ENCODE data around the gene PRR35. TPM values are rescaled to one million over a fixed set of nuclear protein-coding genes. Genes with fewer than 3 reads are reported as not detected.

The PRR35 gene
- total RNA-seq, 1 donor from 2014 or later, result not detected

GRCh38 chr16:533391-534123 is 26.6 kb upstream of the PRR35 start:
- Mint-ChIP-seq H3K9me3 (ENCODE audit: unreplicated experiment) (no peaks in the 10 kb centered on the region), H3K27me3 (ENCODE audit: unreplicated experiment) (peaks cover 9% of the 10 kb centered on the region), H3K36me3 (ENCODE audit: low read depth, unreplicated experiment) (no peaks in the 10 kb centered on the region), H3K27ac (ENCODE audit: unreplicated experiment) (no peak overlapping the region), H3K4me1 (ENCODE audit: unreplicated experiment) (peaks cover 5% of the 10 kb centered on the region), H3K4me3 (ENCODE audit: unreplicated experiment) (no peak overlapping the region)
- TF ChIP-seq, protein P1, sequence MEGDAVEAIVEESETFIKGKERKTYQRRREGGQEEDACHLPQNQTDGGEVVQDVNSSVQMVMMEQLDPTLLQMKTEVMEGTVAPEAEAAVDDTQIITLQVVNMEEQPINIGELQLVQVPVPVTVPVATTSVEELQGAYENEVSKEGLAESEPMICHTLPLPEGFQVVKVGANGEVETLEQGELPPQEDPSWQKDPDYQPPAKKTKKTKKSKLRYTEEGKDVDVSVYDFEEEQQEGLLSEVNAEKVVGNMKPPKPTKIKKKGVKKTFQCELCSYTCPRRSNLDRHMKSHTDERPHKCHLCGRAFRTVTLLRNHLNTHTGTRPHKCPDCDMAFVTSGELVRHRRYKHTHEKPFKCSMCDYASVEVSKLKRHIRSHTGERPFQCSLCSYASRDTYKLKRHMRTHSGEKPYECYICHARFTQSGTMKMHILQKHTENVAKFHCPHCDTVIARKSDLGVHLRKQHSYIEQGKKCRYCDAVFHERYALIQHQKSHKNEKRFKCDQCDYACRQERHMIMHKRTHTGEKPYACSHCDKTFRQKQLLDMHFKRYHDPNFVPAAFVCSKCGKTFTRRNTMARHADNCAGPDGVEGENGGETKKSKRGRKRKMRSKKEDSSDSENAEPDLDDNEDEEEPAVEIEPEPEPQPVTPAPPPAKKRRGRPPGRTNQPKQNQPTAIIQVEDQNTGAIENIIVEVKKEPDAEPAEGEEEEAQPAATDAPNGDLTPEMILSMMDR (IDR thresholded peaks at IDR 0.05; ENCODE audit: unreplicated experiment), result no peak
- DNase-seq (ENCODE audit: low spot score), result no peak

GRCh38 chr16:534135-534534 is 26.1 kb upstream of the PRR35 start:
- H3K27ac Mint-ChIP-seq (ENCODE audit: unreplicated experiment), result no peak overlapping the region
- H3K4me3 Mint-ChIP-seq (ENCODE audit: unreplicated experiment), result no peak overlapping the region
- no peak for DNase-seq (ENCODE audit: low spot score)
- H3K4me1 Mint-ChIP-seq (ENCODE audit: unreplicated experiment), result no peaks in the 10 kb centered on the region
- H3K9me3 Mint-ChIP-seq (ENCODE audit: unreplicated experiment), result no peaks in the 10 kb centered on the region
- H3K27me3 Mint-ChIP-seq (ENCODE audit: unreplicated experiment), result peaks cover 7% of the 10 kb centered on the region
- H3K36me3 Mint-ChIP-seq (ENCODE audit: low read depth, unreplicated experiment), result no peaks in the 10 kb centered on the region
- TF ChIP-seq, protein P1 (IDR thresholded peaks at IDR 0.05; ENCODE audit: unreplicated experiment), result no peak

DNA sequence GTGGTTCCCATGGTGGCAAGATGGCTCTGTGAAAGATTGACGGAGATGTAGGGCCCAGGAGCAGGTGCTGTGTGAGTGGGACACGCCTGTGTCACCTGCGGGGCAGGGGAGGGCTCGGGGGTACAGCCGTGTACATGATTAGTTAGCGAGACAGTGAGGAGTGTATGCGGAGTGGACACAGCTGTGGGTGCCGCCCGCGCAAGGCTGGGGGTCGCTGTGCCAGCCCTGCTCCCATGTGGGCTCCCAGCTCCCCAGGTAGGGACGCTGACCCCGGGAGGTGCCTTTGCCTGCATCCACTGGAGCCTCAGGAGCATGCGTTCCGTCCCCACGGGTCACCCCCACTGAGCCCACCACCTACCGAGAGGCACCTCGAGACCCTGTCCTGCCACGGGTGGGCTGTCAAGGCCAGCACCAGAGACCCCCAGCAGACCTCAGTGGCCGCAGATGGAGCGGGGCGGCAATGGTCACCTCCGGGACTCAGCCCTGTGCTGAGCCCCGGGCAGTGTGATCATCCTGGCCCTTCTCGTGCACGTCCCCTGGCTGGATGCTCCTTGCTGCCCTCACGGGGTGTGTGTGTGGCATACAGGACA is 25.2 kb upstream of the PRR35 start:
- no peak overlapping the region for H3K27ac Mint-ChIP-seq (ENCODE audit: unreplicated experiment)
- DNase-seq (ENCODE audit: low spot score), result no peak
- TF ChIP-seq, protein P1 (IDR thresholded peaks at IDR 0.05; ENCODE audit: unreplicated experiment), result no peak
- no peak overlapping the region for H3K4me3 Mint-ChIP-seq (ENCODE audit: unreplicated experiment)
- H3K9me3 Mint-ChIP-seq (ENCODE audit: unreplicated experiment), result no peaks in the 10 kb centered on the region
- no peaks in the 10 kb centered on the region for H3K4me1 Mint-ChIP-seq (ENCODE audit: unreplicated experiment)
- peaks cover 5% of the 10 kb centered on the region for H3K27me3 Mint-ChIP-seq (ENCODE audit: unreplicated experiment)
- peaks cover 3% of the 10 kb centered on the region for H3K36me3 Mint-ChIP-seq (ENCODE audit: low read depth, unreplicated experiment)

DNA sequence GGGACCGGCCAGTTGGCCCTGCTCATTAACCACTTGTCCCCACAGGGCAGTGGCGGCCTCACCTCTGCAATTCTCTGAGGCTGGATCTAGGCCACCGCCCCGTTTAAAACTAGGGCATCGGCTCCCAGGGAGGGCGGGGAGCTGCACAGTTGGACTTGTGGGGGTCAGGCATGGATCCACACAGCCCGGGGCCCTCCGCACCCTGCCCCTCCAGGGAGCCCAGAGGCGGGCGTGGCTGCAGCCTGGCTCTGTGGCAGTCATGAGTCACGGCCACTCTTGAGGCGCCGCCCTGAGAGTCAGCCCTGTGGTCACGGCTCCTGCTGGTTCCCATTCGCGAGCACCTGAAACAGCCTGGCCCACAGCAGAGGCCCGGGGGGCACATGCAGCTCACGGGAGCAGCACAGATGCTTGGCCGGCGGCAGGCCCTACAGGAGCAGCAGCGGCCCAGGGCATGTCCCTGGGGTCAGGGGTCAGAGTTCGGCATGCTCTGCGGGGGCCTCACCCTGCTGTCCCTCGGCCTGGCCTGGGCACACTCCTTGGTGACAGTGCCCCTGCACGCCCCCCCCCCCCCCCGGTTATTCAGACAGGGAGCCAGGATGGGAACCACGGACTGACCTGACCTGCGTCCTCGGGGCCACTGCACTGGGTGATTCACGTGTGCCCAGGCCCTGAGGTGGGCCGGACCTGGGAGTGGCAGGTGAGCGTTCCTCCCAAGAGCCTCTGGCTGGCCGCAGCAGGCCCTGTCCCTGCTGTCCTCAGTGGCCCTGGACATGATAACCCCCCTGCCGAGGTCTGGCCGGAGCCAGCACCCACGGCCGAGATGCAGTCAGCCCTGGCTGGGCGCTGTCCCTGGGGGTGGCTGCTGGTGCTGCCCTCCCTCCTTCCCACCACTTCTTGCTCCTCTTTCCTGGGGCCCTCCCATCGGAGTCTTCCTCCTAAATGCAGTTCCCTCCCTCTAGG is 24.5 kb upstream of the PRR35 start:
- Mint-ChIP-seq H3K27me3 (ENCODE audit: unreplicated experiment) (no peaks in the 10 kb centered on the region), H3K4me1 (ENCODE audit: unreplicated experiment) (no peaks in the 10 kb centered on the region), H3K27ac (ENCODE audit: unreplicated experiment) (no peak overlapping the region), H3K4me3 (ENCODE audit: unreplicated experiment) (no peak overlapping the region), H3K9me3 (ENCODE audit: unreplicated experiment) (no peaks in the 10 kb centered on the region), H3K36me3 (ENCODE audit: low read depth, unreplicated experiment) (peaks cover 3% of the 10 kb centered on the region)
- TF ChIP-seq, protein P1 (IDR thresholded peaks at IDR 0.05; ENCODE audit: unreplicated experiment), result no peak
- no peak for DNase-seq (ENCODE audit: low spot score)
